ENCODE data around the gene LHX4.
A peak's percentile ranks its signal among the peaks of the same experiment; 100 is the strongest.

Gene LHX4

DNA sequence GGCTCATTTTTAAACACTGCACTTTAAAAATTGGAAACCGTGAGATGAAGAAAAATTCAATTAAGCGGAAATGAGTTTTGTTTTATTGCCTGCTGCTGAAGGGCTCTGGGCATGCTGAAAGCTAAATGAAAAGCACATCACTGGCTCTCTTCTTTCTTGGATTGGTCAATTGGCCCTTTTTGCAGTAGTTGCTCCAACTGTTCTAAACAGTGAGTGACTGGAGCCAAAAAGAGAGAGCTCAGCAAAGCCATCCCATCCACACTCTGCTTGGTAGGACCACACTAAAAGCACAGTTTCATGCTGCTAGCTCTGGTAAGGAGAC lies 48.1 kb downstream of the LHX4 start:
- DNase-seq, result no peak

DNA sequence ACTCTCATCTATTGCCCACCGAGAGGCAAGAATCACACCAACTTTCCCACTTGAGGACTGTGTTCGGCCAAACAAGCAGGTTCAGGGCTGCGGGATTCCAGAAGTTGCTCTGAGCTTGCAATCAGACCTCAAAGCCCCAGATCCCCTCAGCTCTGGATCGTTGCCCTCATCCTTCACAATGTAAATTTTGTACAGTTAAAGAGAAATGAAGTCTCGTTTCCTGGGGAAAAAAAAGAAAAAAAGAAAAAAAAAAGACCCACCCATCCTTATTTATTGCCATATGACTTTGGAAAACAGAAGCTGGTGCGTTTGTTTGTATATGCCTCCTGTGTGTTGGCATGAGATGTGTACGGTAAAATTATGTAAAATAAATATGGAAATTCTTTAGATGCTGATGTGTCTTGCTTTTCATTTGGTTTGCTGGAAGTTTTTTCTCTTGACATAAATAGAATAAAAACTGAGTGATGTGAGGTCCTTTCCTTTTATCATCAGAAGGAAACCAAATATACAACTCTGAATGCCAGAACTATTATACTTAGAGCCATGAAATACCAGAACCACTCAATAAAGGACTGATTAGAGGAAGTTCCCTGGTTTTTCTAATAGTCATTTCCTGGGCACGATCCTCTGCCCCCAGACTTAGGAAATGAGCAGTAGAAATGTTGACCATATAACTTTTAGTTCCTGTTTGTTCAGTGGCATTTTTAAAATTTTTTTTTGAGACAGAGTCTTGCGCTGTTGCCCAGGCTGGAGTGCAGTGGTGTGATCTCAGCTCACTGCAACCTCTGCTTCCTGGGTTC lies 48.7 kb downstream of the LHX4 start:
- DNase-seq, result peak; percentile 4 to 26

DNA sequence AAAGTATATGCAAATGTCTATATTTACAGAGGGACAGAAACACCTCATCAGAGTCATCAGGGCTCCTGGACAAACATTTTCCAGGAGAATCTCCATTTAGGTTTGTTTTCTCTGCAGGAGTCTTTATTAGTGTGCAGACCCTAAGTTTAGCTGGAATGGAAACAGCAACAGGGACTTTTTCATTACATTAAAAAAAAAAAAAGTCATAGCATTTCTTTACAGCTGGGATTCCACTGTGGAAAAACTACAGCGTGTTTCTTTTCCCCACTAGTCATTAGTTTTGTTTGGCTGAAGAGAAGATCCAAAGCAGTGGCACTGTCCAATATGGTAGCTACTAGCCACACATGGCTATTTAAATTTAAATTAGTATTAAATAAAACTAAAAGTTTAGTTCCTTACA lies 49.6 kb downstream of the LHX4 start:
- no peak for DNase-seq

DNA sequence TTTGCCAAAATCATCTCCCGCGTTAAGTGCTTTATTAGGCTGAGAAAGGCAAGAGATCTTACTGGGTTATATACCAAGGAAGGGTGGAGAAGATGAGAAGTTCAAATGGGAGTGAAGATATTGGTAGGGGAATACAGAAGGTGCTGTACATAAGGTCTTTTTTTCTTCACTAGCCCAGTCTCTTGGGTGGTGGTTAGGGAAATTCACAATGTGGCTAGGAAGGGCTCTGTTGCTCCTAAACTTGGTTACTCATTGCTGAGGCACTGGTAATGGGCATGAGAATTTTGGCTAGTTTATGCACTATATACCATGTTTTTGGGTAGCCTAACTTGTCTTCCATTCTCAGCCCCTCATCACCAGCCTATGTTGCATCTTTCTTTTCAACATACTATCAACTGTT lies 50.6 kb downstream of the LHX4 start:
- no peak for DNase-seq

DNA sequence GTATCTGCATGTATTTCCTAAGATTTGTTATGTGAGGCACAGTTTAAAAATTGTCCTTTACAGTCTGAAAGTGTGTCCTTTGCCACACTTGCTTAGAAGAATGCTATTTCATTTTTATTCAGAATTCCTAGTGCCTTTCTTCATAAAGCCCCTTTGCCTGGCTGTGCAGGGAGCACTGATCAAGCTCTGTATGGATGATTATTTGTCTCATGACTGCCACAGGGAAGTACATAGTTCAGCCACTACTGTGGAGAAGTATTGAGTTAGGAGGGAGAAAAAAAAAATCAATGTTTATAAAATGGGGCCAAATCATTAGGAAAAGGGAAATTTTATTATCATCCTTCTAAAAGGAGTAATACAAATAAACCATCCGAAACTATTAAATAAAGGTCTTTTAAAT lies 51.4 kb downstream of the LHX4 start:
- no peak for DNase-seq

DNA sequence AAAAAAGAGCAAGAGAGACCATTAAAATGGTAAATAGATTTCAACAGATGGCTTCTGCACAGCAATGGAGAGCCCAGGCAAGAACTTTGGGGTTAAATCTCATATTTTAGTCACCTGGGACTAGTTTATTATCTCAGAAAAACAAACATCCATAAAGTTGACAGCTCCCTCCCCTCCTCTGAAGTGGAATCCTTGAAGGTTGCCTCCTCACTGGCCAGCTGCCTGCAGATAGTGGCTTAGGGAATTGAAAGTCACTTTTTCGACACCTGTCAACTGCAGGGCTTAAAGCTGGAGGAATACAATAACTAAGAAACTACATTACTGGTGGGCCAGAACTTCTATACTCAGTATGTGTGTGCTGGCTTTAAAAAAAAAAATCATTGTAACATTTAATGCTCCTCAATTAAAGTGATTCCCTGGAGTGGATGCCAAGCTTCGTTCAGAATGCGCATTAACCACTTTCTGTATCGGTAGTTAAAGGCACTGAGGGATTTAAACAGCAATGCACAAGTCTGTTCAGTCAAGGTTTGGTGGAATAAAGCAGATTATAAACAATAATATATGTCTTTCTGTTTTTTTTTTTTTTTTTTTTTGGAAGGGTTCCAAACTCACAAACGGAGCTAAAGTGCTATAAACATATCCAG lies 52.5 kb downstream of the LHX4 start:
- DNase-seq, result no peak

DNA sequence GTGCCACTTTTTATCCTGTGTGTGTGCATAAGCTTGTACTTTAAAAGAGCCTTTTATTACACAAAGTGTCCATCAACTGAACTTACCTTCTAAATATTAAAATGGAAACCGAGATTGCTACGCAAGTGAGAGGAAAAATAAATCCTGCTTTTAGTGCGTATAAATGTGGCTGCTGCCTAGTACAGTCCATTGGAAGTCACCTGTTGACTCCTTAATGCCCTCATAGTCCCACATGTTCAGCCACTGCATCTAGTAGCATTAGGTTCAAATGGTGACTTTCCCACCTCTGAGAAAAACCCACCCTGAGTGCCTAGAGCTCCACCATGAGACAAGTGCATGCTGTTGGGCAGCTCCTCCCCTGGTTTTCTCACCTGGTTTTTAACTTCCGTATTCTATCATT lies 53.0 kb downstream of the LHX4 start:
- no peak for DNase-seq

DNA sequence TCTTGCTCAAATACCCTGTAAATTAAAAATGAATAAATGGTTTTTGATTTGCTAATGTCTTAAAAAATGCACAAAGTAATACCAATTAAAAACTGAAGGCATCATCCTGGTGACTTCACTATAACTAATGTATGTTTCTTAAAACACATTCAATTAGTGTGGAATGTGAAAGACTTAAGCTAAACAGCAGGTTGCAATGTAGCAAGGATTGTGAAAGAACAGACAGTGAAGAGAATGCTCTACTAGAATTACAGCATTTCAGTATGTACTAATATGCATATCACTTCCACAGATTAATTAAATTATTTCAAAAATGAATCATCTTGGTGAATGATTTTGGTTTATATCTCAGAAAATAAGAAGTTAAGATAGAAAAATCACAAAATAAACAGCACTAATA lies 56.4 kb downstream of the LHX4 start:
- DNase-seq, result no peak

DNA sequence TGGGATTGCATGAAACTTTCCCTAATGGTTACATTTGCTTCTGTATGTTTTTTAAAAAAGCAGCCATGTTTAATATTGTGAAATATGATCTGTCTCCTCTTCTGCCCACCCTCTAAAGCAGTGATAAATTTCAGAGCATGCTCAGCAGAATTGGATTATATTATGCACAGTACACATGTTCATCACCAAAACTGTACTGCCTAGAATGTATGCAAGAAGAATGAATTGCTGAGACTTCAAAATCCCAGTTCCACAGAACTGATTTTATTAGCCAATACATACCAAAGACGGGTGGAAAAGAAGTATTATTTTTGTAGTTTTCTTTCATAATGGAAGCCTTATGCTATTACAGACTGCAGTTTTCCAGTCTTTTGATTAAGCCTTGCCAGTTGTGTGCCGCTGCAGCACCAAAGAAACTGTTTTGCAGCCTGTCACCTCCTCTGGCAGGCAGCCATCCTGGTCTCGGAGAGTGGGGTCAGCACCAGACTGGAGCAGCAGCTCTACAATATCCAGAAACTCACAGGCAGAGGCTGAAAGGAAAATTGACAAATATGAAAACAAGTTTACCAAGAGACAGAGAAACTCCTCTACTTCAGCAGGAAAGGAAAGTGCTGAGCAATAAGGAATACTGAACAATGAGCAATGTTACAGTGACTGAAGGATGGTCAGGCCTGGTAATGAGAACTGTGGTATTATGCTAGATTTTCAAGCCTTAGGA lies 58.1 kb downstream of the LHX4 start:
- DNase-seq, result no peak

DNA sequence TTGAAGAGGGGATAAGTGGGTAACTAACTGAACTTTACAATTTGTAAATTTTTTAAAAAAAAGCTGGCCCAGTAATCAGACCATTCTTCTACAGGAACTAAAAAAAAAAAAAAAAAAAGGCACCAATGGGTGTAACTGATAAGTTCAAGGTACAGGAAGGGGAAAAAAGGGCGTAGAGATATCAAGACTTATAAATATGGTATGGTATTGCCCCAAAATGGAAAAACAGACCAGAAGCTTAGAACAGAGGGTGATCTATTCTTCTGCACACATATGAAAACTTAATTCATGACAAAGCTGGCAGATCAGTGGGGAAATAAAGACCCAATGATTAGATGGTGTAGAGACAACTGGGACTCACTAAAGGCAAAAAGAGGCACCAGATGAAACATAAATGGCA lies 58.9 kb downstream of the LHX4 start:
- no peak for DNase-seq

DNA sequence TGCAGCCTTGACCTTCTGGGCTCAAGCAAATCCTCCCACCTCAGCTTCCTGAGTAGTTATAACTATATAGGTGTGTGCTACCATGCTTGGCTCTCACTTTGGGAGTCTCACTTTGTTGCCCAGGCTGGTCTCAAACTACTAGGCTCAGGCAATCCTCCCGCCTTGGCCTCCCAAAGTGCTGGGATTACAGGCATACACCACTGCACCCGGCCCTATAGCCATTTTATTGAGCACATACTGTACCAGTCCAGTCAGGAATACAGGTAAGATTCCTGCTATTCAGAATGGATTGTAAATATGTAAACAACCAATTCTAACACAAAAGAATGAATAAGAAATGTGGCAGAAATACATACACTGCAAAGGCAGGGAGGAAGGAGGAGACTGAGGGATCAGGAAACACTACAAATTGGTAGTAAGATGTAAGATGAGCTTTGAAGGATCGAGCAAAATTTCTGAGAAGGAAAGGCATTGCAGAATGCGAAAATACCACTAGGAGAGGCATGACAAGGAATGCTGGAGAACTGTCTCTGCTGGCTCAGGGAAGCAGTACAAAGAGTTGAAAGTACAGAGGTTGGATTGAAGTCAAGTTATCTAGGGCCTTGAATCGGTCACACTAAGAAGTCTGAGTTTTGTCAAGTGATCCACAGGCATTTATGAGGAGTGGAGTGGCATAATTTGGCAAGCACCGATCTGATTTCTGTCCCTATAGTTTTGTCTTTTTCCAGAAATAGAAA lies 60.4 kb downstream of the LHX4 start:
- no peak for DNase-seq

DNA sequence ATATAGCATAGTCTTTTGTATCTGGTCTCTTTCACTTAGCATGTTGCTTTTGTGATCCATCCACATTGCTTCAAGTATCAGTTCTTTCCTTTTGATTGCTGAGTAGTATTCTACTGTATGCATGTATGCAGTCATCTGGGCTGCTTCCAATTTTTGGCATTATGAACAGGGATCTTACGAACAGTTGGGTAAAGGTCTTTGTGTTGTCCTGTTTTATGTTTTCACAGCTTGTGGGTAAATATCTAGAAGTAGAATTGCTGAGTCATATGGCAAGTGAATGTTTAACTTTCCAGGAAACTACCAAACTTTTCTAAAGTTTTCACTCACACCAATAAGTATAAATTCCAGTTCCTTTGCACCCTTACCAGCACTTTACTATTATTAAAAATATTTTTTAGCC lies 60.9 kb downstream of the LHX4 start:
- DNase-seq, result no peak

DNA sequence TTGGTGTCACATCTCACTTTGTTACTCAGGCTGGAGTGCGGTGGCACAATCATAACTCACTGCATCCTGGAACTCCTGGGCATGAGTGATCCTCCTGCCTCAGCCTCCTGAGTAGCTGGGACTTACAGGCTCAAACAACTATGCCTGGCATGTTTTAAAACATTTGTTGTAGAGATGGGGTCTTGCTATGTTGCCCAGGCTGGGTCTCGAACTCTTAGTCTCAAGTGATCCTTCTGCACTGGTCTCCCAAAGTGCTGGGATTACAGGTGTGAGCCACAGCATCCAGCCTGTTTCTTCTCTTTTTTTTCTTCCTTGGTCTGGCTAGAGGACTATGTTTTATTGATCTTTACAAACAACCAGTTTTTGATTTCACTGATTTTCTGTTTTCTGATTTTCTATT lies 64.6 kb downstream of the LHX4 start:
- no peak for DNase-seq

DNA sequence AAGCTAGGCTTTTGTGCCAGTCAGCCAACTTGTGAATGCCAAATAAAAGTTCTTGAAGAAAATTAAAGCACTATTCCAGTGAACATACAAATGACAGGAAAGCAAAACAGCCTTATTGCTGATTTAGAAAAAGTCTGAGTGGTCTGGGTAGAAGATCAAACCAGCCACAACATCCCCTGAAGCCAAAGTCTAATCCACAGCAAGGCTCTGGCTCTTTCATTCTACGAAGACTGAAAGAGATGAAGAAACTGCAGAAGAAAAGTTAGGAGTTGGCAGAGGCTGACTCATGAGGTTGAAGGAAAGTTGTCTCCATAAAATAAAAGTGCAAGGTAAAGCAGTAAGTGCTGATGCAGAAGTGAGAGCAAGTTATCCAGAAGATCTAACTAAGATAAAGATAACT lies 65.9 kb downstream of the LHX4 start:
- DNase-seq, result no peak

DNA sequence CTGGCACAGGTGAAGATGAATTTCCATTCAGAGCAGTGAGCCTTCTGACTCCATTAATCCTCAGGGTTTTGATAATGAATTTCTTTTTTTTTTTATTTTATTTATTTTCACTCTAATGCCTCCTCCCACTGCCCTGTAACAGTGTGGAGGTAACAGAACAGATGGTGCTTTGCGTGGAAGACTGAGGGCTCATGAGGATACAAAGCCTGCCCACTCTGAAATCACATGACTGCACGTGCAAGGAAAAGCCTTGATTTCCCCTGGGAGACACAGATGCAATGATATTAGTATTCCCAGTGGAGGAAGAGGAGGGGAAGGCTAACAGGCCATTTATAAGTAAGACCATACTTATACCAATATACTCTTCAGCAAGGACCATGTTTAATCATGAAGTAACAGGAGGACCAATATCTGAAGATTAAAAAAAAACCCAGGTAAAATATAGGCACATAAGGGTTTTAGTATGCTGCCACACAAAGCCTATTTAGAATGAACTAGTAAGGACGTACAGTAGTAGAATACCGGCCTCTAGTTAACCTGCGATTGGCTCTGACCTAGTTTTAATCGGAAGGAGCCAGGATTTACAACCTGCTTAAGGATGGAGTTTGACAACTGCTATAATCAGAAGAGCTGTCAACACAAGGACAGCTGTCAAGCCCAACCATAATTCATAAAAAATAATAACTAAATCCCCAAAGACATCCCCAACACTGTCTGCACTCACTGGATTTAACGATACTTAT lies 69.6 kb downstream of the LHX4 start:
- DNase-seq, result no peak

DNA sequence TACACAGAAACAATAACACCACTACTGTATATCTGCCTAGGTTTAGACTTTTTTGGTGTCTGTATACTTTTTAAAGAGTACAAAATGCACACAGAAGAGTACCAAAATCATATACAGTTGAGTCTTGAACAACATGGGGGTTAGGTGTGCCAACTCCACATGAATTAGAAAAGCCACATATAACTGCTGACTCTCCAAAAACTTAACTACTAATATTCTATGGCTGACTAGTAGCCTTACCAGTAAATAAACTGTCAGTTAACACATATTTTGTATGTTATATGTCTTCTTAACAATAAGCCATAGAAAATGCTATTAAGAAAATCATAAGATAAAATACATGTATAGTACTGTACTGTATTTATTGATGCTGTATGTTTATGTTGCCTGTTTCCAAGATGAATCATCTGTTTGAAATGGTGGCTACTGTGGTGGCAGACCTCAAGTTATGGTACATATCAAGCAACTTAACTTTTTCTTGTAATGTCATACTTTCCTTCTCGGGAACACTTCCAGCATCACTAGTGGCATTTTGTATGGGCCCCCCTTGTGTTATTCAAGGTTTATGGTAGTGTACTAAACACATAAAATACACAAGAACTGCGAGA lies 71.2 kb downstream of the LHX4 start:
- DNase-seq, result no peak

DNA sequence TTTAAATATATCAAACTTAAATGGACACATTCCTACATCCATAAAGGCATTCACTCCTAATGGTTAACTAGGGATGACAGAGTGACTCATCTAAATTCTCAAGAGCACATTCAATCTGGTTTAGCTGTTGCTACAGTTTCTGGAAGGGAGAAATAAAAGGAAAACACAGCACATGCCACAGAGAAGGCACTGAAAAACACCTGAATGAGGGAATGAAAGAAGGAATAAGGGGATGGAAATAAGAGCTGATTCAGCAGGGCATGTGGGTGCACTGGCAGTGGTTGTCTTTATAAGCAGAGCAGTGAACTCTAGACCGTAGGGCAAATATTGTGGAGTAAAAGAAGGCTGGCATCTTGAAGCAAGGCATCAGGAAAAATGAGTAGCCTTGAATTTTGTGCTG lies 79.3 kb downstream of the LHX4 start:
- DNase-seq, result no peak

DNA sequence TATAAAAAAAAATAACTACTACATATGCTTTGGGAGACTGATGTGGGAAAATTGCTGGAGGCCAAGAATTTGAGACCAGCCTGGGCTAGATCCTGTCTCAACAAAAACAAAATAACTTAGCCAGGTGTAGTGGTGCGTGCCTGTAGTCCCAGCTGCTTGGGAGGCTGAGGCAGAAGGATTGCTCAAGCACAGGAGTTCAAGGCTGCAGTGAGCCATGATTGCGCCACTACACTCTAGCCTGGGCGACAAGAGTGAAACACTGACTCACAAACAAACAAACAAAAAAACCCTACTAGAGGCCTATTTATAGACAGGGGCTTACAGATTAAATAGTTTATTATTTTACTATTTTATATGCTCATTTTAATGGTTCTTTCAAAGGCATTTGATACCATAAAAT lies 80.0 kb downstream of the LHX4 start:
- DNase-seq, result peak in 1 of 2 donors; percentile 14

DNA sequence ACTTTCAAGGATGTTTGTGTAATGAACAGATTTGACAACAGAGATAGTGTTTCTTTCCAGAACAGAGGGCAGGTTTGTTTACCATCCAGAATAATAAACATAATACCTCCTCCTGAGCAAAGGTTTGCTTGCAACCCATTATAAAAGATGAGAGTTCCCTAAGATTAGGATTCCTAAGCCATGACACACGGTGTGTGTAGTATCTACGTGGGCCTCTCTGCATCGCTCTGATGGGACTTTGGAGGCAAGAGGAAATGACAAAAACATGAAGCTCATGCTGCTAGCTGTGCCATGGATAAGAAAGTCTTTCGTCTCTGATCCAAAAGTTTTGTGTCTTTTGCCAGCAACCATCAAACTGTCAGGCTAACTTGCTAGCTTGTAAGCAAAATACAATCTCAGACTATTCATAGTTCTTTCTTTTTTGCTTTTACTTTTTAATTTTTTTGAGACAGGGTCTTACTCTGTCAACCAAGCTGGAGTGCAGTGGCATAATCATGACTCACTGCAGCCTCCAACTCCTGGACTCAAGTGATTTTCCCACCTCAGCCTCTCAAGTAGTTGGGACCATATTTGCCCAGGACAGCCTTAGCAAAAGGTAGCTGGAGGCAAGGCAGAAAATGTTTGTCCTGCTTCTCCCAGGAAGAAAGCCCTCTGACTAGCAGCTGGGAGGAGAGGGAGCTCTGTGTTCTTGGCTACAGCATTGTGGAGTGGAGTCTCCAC lies 81.1 kb downstream of the LHX4 start:
- DNase-seq, result no peak

DNA sequence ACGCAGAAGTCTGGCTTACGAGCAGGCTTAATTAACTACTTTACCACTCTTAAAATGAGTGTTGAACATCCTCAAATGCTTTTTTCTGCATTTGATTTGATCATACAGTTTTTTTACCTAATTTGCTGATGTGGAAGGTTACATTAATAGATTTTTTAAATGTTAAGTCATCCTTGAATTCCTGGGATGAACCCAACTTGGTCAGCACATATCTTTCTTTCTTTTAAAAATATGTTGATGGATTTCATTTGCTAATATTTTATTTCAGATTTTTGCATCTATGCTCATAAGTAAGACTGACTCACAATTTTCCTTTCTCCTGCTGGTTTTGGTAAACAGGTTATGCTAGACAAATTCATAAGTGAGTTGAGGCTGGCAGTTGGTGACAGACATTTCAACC lies 82.9 kb downstream of the LHX4 start:
- DNase-seq, result no peak

DNA sequence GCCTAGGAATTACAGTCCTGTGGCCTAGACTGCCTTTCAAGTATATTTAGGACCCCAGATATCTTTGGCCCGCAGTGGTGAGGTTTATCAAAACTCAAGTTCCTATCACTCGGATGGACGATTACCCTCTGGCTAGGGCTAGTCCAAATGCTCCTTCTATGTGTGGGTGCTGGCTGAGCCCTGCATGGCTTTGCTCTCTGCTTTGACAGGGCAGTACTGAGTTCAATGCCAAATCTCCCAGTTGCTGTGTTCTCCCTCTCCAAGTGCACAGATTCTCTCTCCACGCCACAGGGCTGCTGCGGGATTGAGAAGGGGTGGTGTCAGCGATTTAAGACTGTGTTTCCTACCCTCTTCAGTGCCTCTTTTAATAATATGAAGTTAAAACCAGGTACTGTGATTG lies 97.0 kb downstream of the LHX4 start:
- DNase-seq, result no peak
